Activated B cell treated with CpG ODN at 0.5 μM for 24 hours (primary cell): Measurements from ENCODE around the gene SF3B2. TPM values are rescaled to one million over a fixed set of nuclear protein-coding genes. Genes with fewer than 3 reads are reported as not detected.

Experiments
- ATAC-seq: fragments of 200-7000 bp; cut with Tn5 transposase; one replicate; pipeline ENCODE4 v1.10.0; 2021; ENCODE audit warnings: low read depth, mild to moderate bottlenecking, moderate library complexity
- CTCF ChIA-PET: fragments of 350-600 bp; sonication (Branson Sonifier 250); formaldehyde crosslinking; loops from one replicate; lab custom pipeline; 2021; ENCODE audit warnings: antibody characterized with exemption; lab: Charles Lee
- POLR2A ChIA-PET: fragments of 350-600 bp; sonication (Branson Sonifier 250); formaldehyde crosslinking; loops from one replicate; lab custom pipeline; 2021; ENCODE audit warnings: antibody characterized with exemption; lab: Charles Lee
- DNase-seq: peaks from one replicate; pipeline ENCODE4 v3.0.0; 2022
- H3K27ac Mint-ChIP-seq: one replicate; pipeline ENCODE4 v1.8.0; 2020; ENCODE audit warnings: mixed read lengths
- H3K27me3 Mint-ChIP-seq: one replicate; pipeline ENCODE4 v1.8.0; 2021; ENCODE audit warnings: mixed read lengths
- H3K36me3 Mint-ChIP-seq: one replicate; pipeline ENCODE4 v1.8.0; 2021; ENCODE audit warnings: low read depth, mixed read lengths
- H3K4me1 Mint-ChIP-seq: one replicate; pipeline ENCODE4 v1.8.0; 2021; ENCODE audit warnings: mixed read lengths
- H3K4me3 Mint-ChIP-seq: one replicate; pipeline ENCODE4 v1.8.0; 2020; ENCODE audit warnings: mild to moderate bottlenecking, mixed read lengths
- H3K9me3 Mint-ChIP-seq: one replicate; pipeline ENCODE4 v1.8.0; 2020; ENCODE audit warnings: mixed read lengths
- CTCF ChIP-seq: fragments of 200-600 bp; IDR thresholded peaks from one replicate; pipeline ENCODE4 v1.8.0; 2022; ENCODE audit warnings: antibody characterized with exemption, mild to moderate bottlenecking
- intact Hi-C: fragments of 100-400 bp; cut with micrococcal nuclease; formaldehyde crosslinking; loops from one replicate; pipeline ENCODE4 v1.15.1; 2024
- total RNA-seq: library from RNA; stranded (reverse); gene quantifications from 2 replicates; pipeline ENCODE4 v1.2.3, GENCODE V29; 2022

SF3B2 gene
- total RNA-seq, 1 donor from 2014 or later = 219 TPM

GRCh38 chr11:66059966-66060680 lies 8.0 kb downstream of the SF3B2 start:
- ATAC-seq (no peak), DNase-seq (no peak)
- intact Hi-C loops = no loop called here
- ChIA-PET POLR2A (interaction anchor here (1.1 kb wide), 1 partner anchor 66 kb away, joined by 5 read pairs; no protein-coding TSS in a partner anchor), CTCF (interaction anchor here (1.4 to 2.2 kb wide), 2 partner anchors 7 to 16 kb away, joined by 4 to 8 read pairs; no protein-coding TSS in a partner anchor)
- Mint-ChIP-seq H3K4me1 (peaks cover 20% of the 10 kb centered on the region), H3K4me3 (no peak overlapping the region), H3K27ac (peak overlapping the region; percentile 41), H3K9me3 (no peaks in the 10 kb centered on the region), H3K27me3 (no peaks in the 10 kb centered on the region), H3K36me3 (peaks cover 94% of the 10 kb centered on the region)
- TF ChIP-seq CTCF = no peak

GRCh38 chr11:66061268-66061667 lies 9.1 kb downstream of the SF3B2 start:
- POLR2A ChIA-PET = no interaction called here
- no peak for TF ChIP-seq CTCF

GRCh38 chr11:66062408-66062807 lies 10.2 kb downstream of the SF3B2 start:
- Mint-ChIP-seq H3K4me1 (peaks cover 30% of the 10 kb centered on the region), H3K9me3 (no peaks in the 10 kb centered on the region), H3K27me3 (no peaks in the 10 kb centered on the region), H3K36me3 (peaks cover 93% of the 10 kb centered on the region), H3K27ac (no peak overlapping the region), H3K4me3 (no peak overlapping the region)
- CTCF ChIA-PET = interaction anchor here (2.4 kb wide), 1 partner anchor 17 kb away, joined by 9 read pairs; no protein-coding TSS in a partner anchor
- no peak for DNase-seq
- POLR2A ChIA-PET = interaction anchor here (0.6 to 2.0 kb wide), 3 partner anchors 10 to 946 kb away, joined by 3 to 8 read pairs (median 3); partner anchors contain the start of gene SF3B2
- TF ChIP-seq CTCF = no peak
- intact Hi-C loops = no loop called here
- no peak for ATAC-seq

More at GRCh38 chr11:66061268-66061667, 9.1 kb downstream of the SF3B2 start:
- H3K27ac Mint-ChIP-seq = peak overlapping the region; percentile 63
- ATAC-seq (peak; percentile 50), DNase-seq (no peak)
- no peaks in the 10 kb centered on the region for H3K27me3 Mint-ChIP-seq
- peaks cover 93% of the 10 kb centered on the region for H3K36me3 Mint-ChIP-seq
- no peaks in the 10 kb centered on the region for H3K9me3 Mint-ChIP-seq
- H3K4me3 Mint-ChIP-seq = no peak overlapping the region
- intact Hi-C loops = no loop called here
- H3K4me1 Mint-ChIP-seq = peaks cover 21% of the 10 kb centered on the region
- CTCF ChIA-PET = no interaction called here

- H3K4me3 Mint-ChIP-seq = no peak overlapping the region
- H3K36me3 Mint-ChIP-seq = peaks cover 93% of the 10 kb centered on the region
- H3K27me3 Mint-ChIP-seq = no peaks in the 10 kb centered on the region
- intact Hi-C loops = no loop called here
- DNase-seq = no peak
- ChIA-PET POLR2A (interaction anchor here (2.0 kb wide), 1 partner anchor 12 kb away, joined by 8 read pairs; the partner anchor contains the start of gene SF3B2), CTCF (interaction anchor here (1.4 to 2.4 kb wide), 2 partner anchors 19 to 71 kb away, joined by 3 to 9 read pairs; no protein-coding TSS in a partner anchor)
- no peak for ATAC-seq
- peak overlapping the region; percentile 8 for H3K27ac Mint-ChIP-seq
- peaks cover 42% of the 10 kb centered on the region for H3K4me1 Mint-ChIP-seq
- H3K9me3 Mint-ChIP-seq = no peaks in the 10 kb centered on the region
- no peak for TF ChIP-seq CTCF
Measured at GRCh38 chr11:66063900-66064299, 11.7 kb downstream of the SF3B2 start.

- H3K4me1 Mint-ChIP-seq = peaks cover 49% of the 10 kb centered on the region
- ChIA-PET POLR2A (no interaction called here), CTCF (interaction anchor here (1.0 to 2.4 kb wide), 3 partner anchors 19 to 71 kb away, joined by 3 to 9 read pairs (median 5); no protein-coding TSS in a partner anchor)
- intact Hi-C loops = no loop called here
- no peaks in the 10 kb centered on the region for H3K27me3 Mint-ChIP-seq
- no peak for TF ChIP-seq CTCF
- no peaks in the 10 kb centered on the region for H3K9me3 Mint-ChIP-seq
- H3K36me3 Mint-ChIP-seq = peaks cover 91% of the 10 kb centered on the region
- DNase-seq (no peak), ATAC-seq (no peak)
- H3K4me3 Mint-ChIP-seq = no peak overlapping the region
- no peak overlapping the region for H3K27ac Mint-ChIP-seq
Measured at GRCh38 chr11:66064571-66064970, 12.4 kb downstream of the SF3B2 start.
